OCI-LY3 (cell line): ENCODE results near the gene ADCY5.

Experiments
- CTCF ChIP-seq: fragments of 200-600, 300-600 bp; sonication (generic); IDR thresholded peaks from 2 replicates; pipeline ENCODE4 v1.5.1; 2014; ENCODE audit warnings: antibody characterized with exemption, low read length, low read depth
- EZH2phosphoT487 ChIP-seq: fragments of 200-600 bp; shearing (Covaris generic); IDR thresholded peaks from 2 replicates; pipeline ENCODE4 v1.6.1; 2018; ENCODE audit warnings: antibody characterized with exemption, mixed run types, low read depth

- TF ChIP-seq CTCF (no peak), EZH2phosphoT487 (no peak)
These were observed 170.4 kb downstream of the ADCY5 start for GRCh38 chr3:123278446-123278845.
